GM13977 (cell line): ENCODE data around the gene MACIR.

ENCODE experiments used
- DNase-seq: peaks from one replicate; pipeline ENCODE4 v3.0.0; 2012; ENCODE audit warnings: low spot score
- in situ Hi-C: fragments of 300-500 bp; cut with MboI; formaldehyde crosslinking; loops from one replicate; pipeline ENCODE4 v1.12.0; 2022; ENCODE audit warnings: low sequenced_read_pairs, low pct_unique_long_range_greater_than_20kb, mixed read lengths, inconsistent platforms; ENCODE audit not compliant: unreplicated experiment
- TF ChIP-seq, protein P1 (sequence below): IDR thresholded peaks from 2 replicates; pipeline ENCODE4 v1.5.1; 2012; ENCODE audit warnings: mild to moderate bottlenecking, control low read depth; ENCODE audit not compliant: insufficient read depth; ENCODE audit errors: extremely low read depth, missing control alignments

MACIR gene

DNA sequence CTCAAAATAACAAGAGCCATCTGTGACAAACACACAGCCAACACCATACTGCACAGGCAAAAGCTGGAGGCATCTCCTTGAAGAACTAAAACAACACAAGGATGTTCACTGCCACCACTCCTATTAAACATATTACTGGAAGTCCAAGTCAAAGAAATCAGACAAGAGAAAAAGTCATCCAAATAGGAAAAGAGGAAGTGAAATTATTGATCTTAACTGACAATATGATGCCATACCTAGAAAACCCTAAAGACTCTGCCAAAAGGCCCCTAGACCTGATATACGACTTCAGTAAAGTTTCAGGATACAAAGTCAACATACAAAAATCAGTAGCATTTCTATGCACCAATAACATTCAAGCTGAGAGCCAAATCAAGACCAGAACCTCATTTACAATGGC, 30.0 kb upstream of the MACIR start:
- in situ Hi-C loops: no loop called here
- TF ChIP-seq, protein P1, sequence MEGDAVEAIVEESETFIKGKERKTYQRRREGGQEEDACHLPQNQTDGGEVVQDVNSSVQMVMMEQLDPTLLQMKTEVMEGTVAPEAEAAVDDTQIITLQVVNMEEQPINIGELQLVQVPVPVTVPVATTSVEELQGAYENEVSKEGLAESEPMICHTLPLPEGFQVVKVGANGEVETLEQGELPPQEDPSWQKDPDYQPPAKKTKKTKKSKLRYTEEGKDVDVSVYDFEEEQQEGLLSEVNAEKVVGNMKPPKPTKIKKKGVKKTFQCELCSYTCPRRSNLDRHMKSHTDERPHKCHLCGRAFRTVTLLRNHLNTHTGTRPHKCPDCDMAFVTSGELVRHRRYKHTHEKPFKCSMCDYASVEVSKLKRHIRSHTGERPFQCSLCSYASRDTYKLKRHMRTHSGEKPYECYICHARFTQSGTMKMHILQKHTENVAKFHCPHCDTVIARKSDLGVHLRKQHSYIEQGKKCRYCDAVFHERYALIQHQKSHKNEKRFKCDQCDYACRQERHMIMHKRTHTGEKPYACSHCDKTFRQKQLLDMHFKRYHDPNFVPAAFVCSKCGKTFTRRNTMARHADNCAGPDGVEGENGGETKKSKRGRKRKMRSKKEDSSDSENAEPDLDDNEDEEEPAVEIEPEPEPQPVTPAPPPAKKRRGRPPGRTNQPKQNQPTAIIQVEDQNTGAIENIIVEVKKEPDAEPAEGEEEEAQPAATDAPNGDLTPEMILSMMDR: no peak
- DNase-seq: no peak

DNA sequence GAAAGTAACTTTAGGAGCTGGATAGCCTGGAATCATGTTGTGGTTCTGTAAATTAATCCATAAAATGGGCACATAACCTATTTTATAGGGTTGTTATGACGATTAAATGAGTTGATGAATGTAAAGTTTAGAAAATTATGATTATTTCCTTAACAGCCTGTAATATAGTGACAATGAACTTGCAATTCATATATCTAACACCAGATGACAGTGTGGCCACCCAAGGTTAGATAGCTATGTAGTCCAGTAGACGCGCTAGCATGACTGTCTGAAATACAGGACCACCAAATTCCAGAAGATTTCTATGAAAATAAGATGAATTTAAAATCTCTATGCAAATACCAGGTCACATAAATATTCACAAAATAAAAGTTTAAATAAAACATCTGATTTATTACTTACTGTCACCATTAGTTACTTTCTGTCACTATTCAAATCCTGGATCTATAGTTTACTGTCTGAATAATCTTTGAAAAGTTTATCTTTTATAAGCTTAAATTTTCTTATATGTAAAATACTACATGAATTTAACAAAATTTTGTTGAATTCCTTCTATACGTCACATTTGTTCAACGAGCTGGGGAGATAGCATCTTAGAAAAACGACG, 26.1 kb upstream of the MACIR start:
- DNase-seq: peak; percentile 27
- TF ChIP-seq, protein P1: peak; percentile 70
- in situ Hi-C loops: loop anchor here (10.0 kb wide), 1 partner anchor 242 kb away; no protein-coding TSS in a partner anchor

DNA sequence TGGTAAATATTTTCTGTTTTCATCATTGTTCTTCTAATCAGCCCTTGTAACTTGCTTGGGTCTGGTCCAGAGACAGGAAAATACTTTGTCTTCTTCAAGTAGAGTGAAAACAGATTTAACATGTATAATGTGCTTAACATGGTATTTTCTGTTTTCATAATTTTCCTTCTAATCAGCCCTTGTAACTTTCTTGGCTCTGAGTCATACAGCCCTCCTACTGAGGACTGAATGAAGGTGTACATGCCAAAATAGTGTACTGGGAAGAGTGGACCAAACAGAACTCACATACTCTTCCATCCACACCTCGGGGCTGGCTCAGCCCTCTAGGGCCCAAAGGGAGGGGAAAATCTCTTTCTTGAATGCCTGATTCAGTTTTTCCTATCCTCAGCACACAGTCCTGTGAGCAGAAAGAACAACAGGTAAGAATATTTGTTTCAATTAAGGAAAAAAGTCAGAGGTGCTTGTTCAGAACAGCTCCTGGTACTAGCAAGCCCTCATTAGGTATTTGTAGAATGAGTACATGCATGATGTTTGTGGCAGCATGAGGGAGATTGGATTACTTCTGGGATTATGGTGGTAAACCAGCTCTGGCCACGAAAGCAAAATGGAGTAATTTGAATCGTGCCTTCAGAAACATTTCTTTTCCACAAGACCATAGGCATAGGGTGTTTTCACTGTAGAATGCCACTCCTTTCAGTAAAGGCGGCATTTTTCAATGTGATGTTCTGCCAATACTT, 24.2 kb upstream of the MACIR start:
- TF ChIP-seq, protein P1: no peak

DNA sequence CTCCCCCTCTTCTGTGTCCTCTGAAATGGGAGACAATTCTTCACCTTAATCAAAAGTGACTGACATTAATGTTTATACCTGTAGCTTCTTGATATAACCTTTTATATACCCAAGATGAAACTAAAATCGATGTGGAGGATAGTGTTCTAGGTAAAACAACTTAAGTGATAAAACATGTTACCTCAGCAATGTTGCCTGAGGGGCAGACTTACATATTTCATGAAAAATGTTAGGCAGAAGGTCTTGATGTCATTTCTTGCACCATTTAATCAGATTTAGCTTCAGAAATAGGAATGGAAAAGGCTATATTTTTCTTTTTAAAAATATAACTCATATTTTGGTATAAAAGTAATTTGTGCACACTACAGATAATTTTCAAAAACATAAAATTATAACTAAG, 22.7 kb upstream of the MACIR start:
- TF ChIP-seq, protein P1: no peak
- DNase-seq: no peak
- in situ Hi-C loops: loop anchor here (10.0 kb wide), 1 partner anchor 239 kb away; no protein-coding TSS in a partner anchor

More for the DNA sequence above, 24.2 kb upstream of the MACIR start:
- in situ Hi-C loops: loop anchor here (10.0 kb wide), 1 partner anchor 240 kb away; no protein-coding TSS in a partner anchor
- no peak for DNase-seq

DNA sequence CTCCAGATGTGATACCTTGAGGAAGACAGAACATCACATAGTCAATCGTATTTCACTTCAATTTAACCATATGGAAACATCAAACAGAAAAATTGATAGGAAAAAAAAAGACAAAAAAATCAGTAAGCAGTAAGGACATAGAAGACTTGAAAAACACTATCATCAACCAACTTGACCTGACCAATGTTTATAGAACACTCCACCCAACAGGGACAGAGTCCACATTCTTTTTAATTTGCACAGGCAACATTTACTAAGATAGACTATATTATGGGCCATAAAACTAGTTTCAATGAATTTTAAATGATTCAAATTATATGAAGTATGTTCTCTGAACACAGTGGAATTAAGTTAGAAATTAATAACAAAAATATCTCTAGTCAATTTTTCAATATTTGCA, 20.8 kb upstream of the MACIR start:
- TF ChIP-seq, protein P1: no peak
- DNase-seq: no peak
- in situ Hi-C loops: loop anchor here (10.0 kb wide), 1 partner anchor 237 kb away; no protein-coding TSS in a partner anchor

DNA sequence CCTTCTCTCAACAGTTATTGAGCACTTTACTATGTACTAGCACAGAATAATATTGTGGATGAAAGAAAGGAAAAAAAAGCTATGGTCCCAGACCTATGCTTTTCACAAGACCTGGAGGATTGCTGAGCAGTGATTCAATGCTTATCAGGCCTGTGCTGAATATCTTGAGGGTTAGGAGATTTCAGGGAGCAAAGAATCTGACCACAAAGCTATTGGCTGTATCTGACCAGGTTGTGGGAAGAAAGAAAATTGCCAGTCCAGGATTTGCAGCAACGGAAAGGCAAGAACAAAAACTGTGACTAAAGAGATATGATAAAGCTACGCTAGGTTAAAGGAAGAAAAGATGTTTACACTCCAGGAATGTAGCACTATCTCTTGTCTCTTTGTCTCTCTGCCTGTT, 14.9 kb upstream of the MACIR start:
- in situ Hi-C loops: no loop called here
- DNase-seq: no peak
- TF ChIP-seq, protein P1: no peak
